GM18951 (cell line): Measurements from ENCODE around the gene AKAP10.
"Not testable (repeated sequence)": the region's sequence is repeated elsewhere in the genome, so short reads cannot be mapped to it uniquely, and the experiment has no call there.

Experiments
- POLR2A ChIP-seq: IDR thresholded peaks from 4 replicates; pipeline ENCODE4 v1.6.1; 2011; ENCODE audit warnings: mild to moderate bottlenecking; ENCODE audit not compliant: insufficient read length, insufficient read depth; ENCODE audit errors: extremely low read depth
- in situ Hi-C: fragments of 300-500 bp; cut with MboI; formaldehyde crosslinking; loops from one replicate; pipeline ENCODE4 v1.12.0; 2022; ENCODE audit warnings: low sequenced_read_pairs, mixed read lengths, inconsistent platforms; ENCODE audit not compliant: unreplicated experiment

AKAP10 gene

GRCh38 chr17:19977293-19978208, at the start of gene AKAP10:
AKAP10 (minus strand) TSS chr17:19977828; CDS start chr17:19977679, 149 bp downstream.
- TF ChIP-seq POLR2A = peak; percentile 80
- in situ Hi-C loops = no loop called here

- no peak for TF ChIP-seq POLR2A
- in situ Hi-C loops = no loop called here
Observed at GRCh38 chr17:20026960-20027359, 49.3 kb upstream of the AKAP10 start.

GRCh38 chr17:20022701-20023100, 45.1 kb upstream of the AKAP10 start:
- in situ Hi-C loops = no loop called here
- no peak for TF ChIP-seq POLR2A

GRCh38 chr17:20016475-20016992, 38.9 kb upstream of the AKAP10 start:
- in situ Hi-C loops = not testable (repeated sequence)

GRCh38 chr17:20012017-20012536, 34.4 kb upstream of the AKAP10 start:
- in situ Hi-C loops = no loop called here
- no peak for TF ChIP-seq POLR2A

- no peak for TF ChIP-seq POLR2A
- in situ Hi-C loops = no loop called here
Observed at GRCh38 chr17:20010936-20011335, 33.3 kb upstream of the AKAP10 start.

- in situ Hi-C loops = no loop called here
- TF ChIP-seq POLR2A = no peak
Observed at GRCh38 chr17:20010099-20010863, 32.7 kb upstream of the AKAP10 start.

GRCh38 chr17:20009302-20010098, 31.9 kb upstream of the AKAP10 start, which contains the start of gene SPECC1:
SPECC1 (plus strand) TSS chr17:20009359; CDS start chr17:20096652, 87,293 bp downstream.
- in situ Hi-C loops = no loop called here
- no peak for TF ChIP-seq POLR2A

GRCh38 chr17:20009052-20009301, 31.3 kb upstream of the AKAP10 start:
- peak; percentile 25 for TF ChIP-seq POLR2A
- in situ Hi-C loops = no loop called here

GRCh38 chr17:20008242-20009051, 30.8 kb upstream of the AKAP10 start:
- TF ChIP-seq POLR2A = no peak
- in situ Hi-C loops = no loop called here

GRCh38 chr17:19996502-19996901, 18.9 kb upstream of the AKAP10 start:
- in situ Hi-C loops = loop anchor here (10.0 kb wide), 1 partner anchor 318 kb away; no protein-coding TSS in a partner anchor
- TF ChIP-seq POLR2A = no peak

- in situ Hi-C loops = loop anchor here (10.0 kb wide), 1 partner anchor 319 kb away; no protein-coding TSS in a partner anchor
Observed at GRCh38 chr17:19996086-19996485, 18.5 kb upstream of the AKAP10 start.

More at GRCh38 chr17:19996086-19996485, 18.5 kb upstream of the AKAP10 start:
- no peak for TF ChIP-seq POLR2A
